GM12878 (cell line): Measurements from ENCODE around the gene GEMIN7. TPM values are rescaled to one million over a fixed set of nuclear protein-coding genes. Genes with fewer than 3 reads are reported as not detected.

Experiments used
- ATAC-seq: fragments of 200-7000 bp; cut with Tn5 transposase; 3 replicates; pipeline ENCODE4 v1.9.1; 2020; ENCODE audit warnings: mild to moderate bottlenecking, moderate library complexity
- BruUV-seq: library from RNA; stranded (reverse); fragments of 400-500 nt; replicated peaks from 2 replicates; lab custom pipeline; 2021; lab: Mats Ljungman, UMichigan
- CTCF ChIA-PET: fragments of 300-600 bp; sonication (Branson Sonifier 250); formaldehyde crosslinking; extraction: SDS; loops from one replicate; lab custom pipeline; 2021; ENCODE audit warnings: inconsistent platforms; lab: Yijun Ruan, JAX
- POLR2A ChIA-PET: fragments of 350-600 bp; formaldehyde crosslinking; extraction: SDS; loops from one replicate; lab custom pipeline; 2021; ENCODE audit warnings: inconsistent platforms; lab: Charles Lee
- RAD21 ChIA-PET: fragments of 300-600 bp; sonication (Branson Sonifier 250); formaldehyde crosslinking; loops from one replicate; lab custom pipeline; 2023; ENCODE audit warnings: antibody characterized with exemption; ENCODE audit not compliant: unreplicated experiment; lab: Charles Lee
- SMC1A ChIA-PET: fragments of 300-600 bp; sonication (Branson Sonifier 250); formaldehyde crosslinking; loops from one replicate; lab custom pipeline; 2023; ENCODE audit not compliant: unreplicated experiment, uncharacterized antibody; lab: Charles Lee
- DNase-seq: peaks from one replicate; pipeline ENCODE4 v3.0.0-alpha.2; 2011; ENCODE audit warnings: low read depth, low spot score
- FAIRE-seq: peaks from 3 replicates; lab custom pipeline; 2011; peaks lifted over from hg19 to GRCh38; lab: Jason Lieb, UNC
- H2AFZ ChIP-seq: 2 replicates; pipeline ENCODE4 v1.6.0; 2011; ENCODE audit warnings: low read depth, low read length, control low read depth; ENCODE audit not compliant: control insufficient read depth
- H3K27ac ChIP-seq: 2 replicates; pipeline ENCODE4 v1.5.1; 2011; ENCODE audit warnings: control low read depth; ENCODE audit not compliant: control insufficient read depth, insufficient read depth
- H3K27me3 ChIP-seq, 2 experiments: replicated peaks in 1 of 2; 2 replicates each; pipeline versions ENCODE4 v1.6.0 to v1.6.1; 2011; ENCODE audit warnings: low read length in 1 of 2; ENCODE audit not compliant: control insufficient read depth in 2 of 2, insufficient read depth in 2 of 2
- H3K36me3 ChIP-seq, 2 experiments: 2 replicates each; pipeline ENCODE4 v1.5.1; 2011; ENCODE audit warnings: low read length in 1 of 2; ENCODE audit not compliant: control insufficient read depth in 2 of 2, insufficient read depth in 2 of 2
- H3K4me1 ChIP-seq: 2 replicates; pipeline ENCODE4 v1.6.1; 2011; ENCODE audit warnings: mild to moderate bottlenecking, low read length, moderate library complexity, mixed read lengths; ENCODE audit not compliant: control insufficient read depth, insufficient read depth
- H3K4me2 ChIP-seq: 2 replicates; pipeline ENCODE4 v1.6.0; 2011; ENCODE audit warnings: control low read depth; ENCODE audit not compliant: control insufficient read depth, insufficient read depth
- H3K4me3 ChIP-seq: fragments of 200-600 bp; sonication (generic); 2 replicates; pipeline ENCODE4 v1.5.1; 2016
- H3K79me2 ChIP-seq: 2 replicates; pipeline ENCODE4 v1.6.0; 2011; ENCODE audit warnings: low read length; ENCODE audit not compliant: control insufficient read depth, insufficient read depth
- H3K9ac ChIP-seq: 2 replicates; pipeline ENCODE4 v1.8.0; 2011; ENCODE audit warnings: low read length, control low read depth, mixed read lengths; ENCODE audit not compliant: control insufficient read depth, insufficient read depth
- H3K9me3 ChIP-seq: replicated peaks from 3 replicates; pipeline ENCODE4 v1.5.1; 2011; ENCODE audit warnings: mild to moderate bottlenecking, low read length; ENCODE audit not compliant: control insufficient read depth, insufficient read depth
- H4K20me1 ChIP-seq: 2 replicates; pipeline ENCODE4 v1.6.0; 2011; ENCODE audit not compliant: control insufficient read depth, insufficient read depth
- IRF4 ChIP-seq: IDR thresholded peaks from 2 replicates; pipeline ENCODE4 v1.6.1; 2011; ENCODE audit warnings: low read depth, low read length
- SMC3 ChIP-seq: IDR thresholded peaks from 2 replicates; pipeline ENCODE4 v1.6.1; 2011; ENCODE audit warnings: low read length, improper control_type of control experiment, borderline replicate concordance
- ZNF24 ChIP-seq: fragments of 450-650 bp; IDR thresholded peaks from 2 replicates; pipeline ENCODE4 v1.6.1; 2017; ENCODE audit warnings: antibody characterized with exemption, mild to moderate bottlenecking
- WGBS: methylation state at CpG from one replicate; pipeline ENCODE4 v1.1.6; 2016; ENCODE audit warnings: low lambda C conversion rate; ENCODE audit not compliant: insufficient replicate concordance, insufficient coverage; ENCODE audit errors: missing lambda C conversion rate; 5-methylcytosine and 5-hydroxymethylcytosine counted together
- in situ Hi-C: fragments of 300-500 bp; cut with MboI; formaldehyde crosslinking; loops from 9 replicates; pipeline ENCODE4 v1.14.3; 2018; ENCODE audit warnings: mixed read lengths
- intact Hi-C: fragments of 100-400 bp; cut with micrococcal nuclease; formaldehyde crosslinking; loops from one replicate; pipeline ENCODE4 v1.14.2; 2022; ENCODE audit not compliant: unreplicated experiment
- polyA plus RNA-seq, 11 experiments: library from polyadenylated mRNA; depleted of rRNA in 4 of 11; unstranded in 6 of 11; stranded (reverse) in 5 of 11; fragments of >200 nt; fragmentation: Nextera tagmentation in 4 of 11; fragmentation: Illumina TruSeq in 1 of 11; extraction: Ambion mirVana in 4 of 11; extraction: Trizol in 1 of 11; gene quantifications; 1 replicate in 1 of 11; 2 replicates in 10 of 11; pipeline versions ENCODE4 v1.2.1 to v1.2.3, GENCODE V29; 2011 to 2016; ENCODE audit warnings: inconsistent platforms in 2 of 11, missing spikeins in 2 of 11, low read depth in 1 of 11
- total RNA-seq, 4 experiments: library from RNA; depleted of rRNA in 3 of 4; stranded (reverse); fragments of >200 nt in 3 of 4; fragmentation: Illumina TruSeq in 1 of 4; extraction: Trizol in 1 of 4; gene quantifications; 2 replicates each; pipeline versions ENCODE4 v1.2.1 to v1.2.3, GENCODE V29; 2013 to 2021
- TF ChIP-seq, protein P1 (sequence below): fragments of 450-650 bp; IDR thresholded peaks from 2 replicates; pipeline ENCODE4 v1.6.1; 2016; ENCODE audit warnings: mild to moderate bottlenecking
- TF ChIP-seq, protein P2 (sequence below): fragments of 450-650 bp; IDR thresholded peaks from 2 replicates; pipeline ENCODE4 v1.6.1; 2017; ENCODE audit warnings: mild to moderate bottlenecking, moderate library complexity
- TF ChIP-seq, protein P3 (sequence below): fragments of 450-650 bp; formaldehyde crosslinking; IDR thresholded peaks from 2 replicates; pipeline ENCODE4 v1.5.0; 2022; ENCODE audit warnings: mild to moderate bottlenecking, missing genetic modification characterization

GEMIN7 gene
- total and polyA plus RNA-seq, 10 of the 15 experiments (the other 5 are each of a cell fraction or from before 2014, with no cell fraction given): 21.1 to 76.7 (median 44.9) TPM

DNA sequence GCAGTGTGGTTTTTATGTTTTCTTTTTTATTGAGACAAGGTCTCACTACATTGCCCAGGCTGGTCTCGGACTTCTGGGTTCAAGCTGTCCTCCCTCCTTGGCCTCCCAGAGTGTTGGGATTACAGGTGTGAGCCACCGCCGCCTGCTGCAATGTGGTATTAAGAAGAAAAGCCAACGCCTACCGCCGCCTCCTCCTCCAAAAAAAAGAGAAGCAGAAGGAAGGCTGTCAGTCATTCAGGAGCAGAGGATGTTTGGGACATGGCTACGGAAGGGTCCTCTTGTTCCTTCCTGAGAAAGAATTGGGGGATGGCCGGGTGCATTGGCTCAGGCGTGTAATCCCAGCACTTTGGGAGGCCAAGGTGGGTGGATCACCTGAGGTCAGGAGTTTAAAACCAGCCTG lies 15.1 kb downstream of the GEMIN7 start:
- Histone ChIP-seq H3K9me3 (peaks cover 2% of the 10 kb centered on the region; the same call in 2 of the 3 replicates), H2AFZ (no peak overlapping the region), H3K27ac (0 out of 2 replicates have a peak overlapping the region, but pooled peaks have one; percentile 98), H3K4me1 (peaks cover 9% of the 10 kb centered on the region), H3K4me2 (peak overlapping the region; percentile 48), H3K79me2 (peaks cover 61% of the 10 kb centered on the region), H3K27me3 (no peaks in the 10 kb centered on the region), H3K4me3 (peak overlapping the region; percentile 93), H3K9ac (peak overlapping the region; percentile 97), H3K36me3 (peaks cover 9 to 15% of the 10 kb centered on the region in 2 experiments), H4K20me1 (peaks cover 5% of the 10 kb centered on the region; the same call in 1 of the 2 replicates)
- TF ChIP-seq, protein P1, sequence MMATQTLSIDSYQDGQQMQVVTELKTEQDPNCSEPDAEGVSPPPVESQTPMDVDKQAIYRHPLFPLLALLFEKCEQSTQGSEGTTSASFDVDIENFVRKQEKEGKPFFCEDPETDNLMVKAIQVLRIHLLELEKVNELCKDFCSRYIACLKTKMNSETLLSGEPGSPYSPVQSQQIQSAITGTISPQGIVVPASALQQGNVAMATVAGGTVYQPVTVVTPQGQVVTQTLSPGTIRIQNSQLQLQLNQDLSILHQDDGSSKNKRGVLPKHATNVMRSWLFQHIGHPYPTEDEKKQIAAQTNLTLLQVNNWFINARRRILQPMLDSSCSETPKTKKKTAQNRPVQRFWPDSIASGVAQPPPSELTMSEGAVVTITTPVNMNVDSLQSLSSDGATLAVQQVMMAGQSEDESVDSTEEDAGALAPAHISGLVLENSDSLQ: peak; percentile 59
- TF ChIP-seq SMC3: no peak
- BruUV-seq: no TSS peak
- intact Hi-C loops: loop anchor here (5.0 to 10.0 kb wide), 3 partner anchors 83 to 391 kb away; partner anchors contain the start of genes BLOC1S3 and TRAPPC6A
- RAD21 ChIA-PET: interaction anchor here (1.2 kb wide), 1 partner anchor 93 kb away, joined by 3 read pairs; no protein-coding TSS in a partner anchor
- no peak for ATAC-seq
- 41% methylated on average over 9 of the region's 9 CpGs for WGBS
- FAIRE-seq: no peak
- in situ Hi-C loops: no loop called here
- POLR2A ChIA-PET: interaction anchor here (0.8 kb wide), 1 partner anchor 25 kb away, joined by 3 read pairs; no protein-coding TSS in a partner anchor
- CTCF ChIA-PET: interaction anchor here (0.7 to 1.5 kb wide), 2 partner anchors 31 to 37 kb away, joined by 3 to 5 read pairs; no protein-coding TSS in a partner anchor
- SMC1A ChIA-PET: no interaction called here
- DNase-seq: no peak

DNA sequence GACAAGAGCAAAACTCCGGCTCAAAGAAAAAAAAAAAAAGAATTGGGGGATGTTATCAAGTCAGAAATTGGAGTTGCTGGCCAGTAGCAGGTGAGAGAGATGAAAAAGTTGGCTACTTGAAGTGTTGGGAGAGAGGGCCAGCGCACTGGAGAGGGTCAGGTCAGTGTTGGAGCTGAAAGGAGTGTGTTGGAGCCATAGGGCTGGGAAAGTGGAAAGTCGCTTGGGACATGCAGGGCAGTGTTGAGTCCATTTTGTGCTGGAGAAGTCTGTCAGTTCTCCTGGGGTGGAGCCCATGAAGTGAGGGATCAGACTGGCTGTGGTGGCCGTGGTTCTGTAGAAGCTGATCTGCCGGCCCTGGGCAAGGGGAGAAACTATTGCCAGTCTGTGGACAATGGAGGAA lies 15.6 kb downstream of the GEMIN7 start:
- ChIA-PET RAD21 (interaction anchor here (1.2 kb wide), 1 partner anchor 92 kb away, joined by 3 read pairs; no protein-coding TSS in a partner anchor), CTCF (interaction anchor here (0.7 to 1.5 kb wide), 2 partner anchors 30 to 37 kb away, joined by 3 to 5 read pairs; no protein-coding TSS in a partner anchor), POLR2A (interaction anchor here (0.8 kb wide), 1 partner anchor 24 kb away, joined by 3 read pairs; no protein-coding TSS in a partner anchor), SMC1A (interaction anchor here (1.0 kb wide), 1 partner anchor 49 kb away, joined by 3 read pairs; no protein-coding TSS in a partner anchor)
- no peak overlapping the region for H2AFZ ChIP-seq
- DNase-seq (no peak), FAIRE-seq (no peak), ATAC-seq (no peak)
- peaks cover 2% of the 10 kb centered on the region; the same call in 2 of the 3 replicates for H3K9me3 ChIP-seq
- H3K4me3 ChIP-seq: peak overlapping the region; percentile 93
- in situ Hi-C loops (no loop called here), intact Hi-C loops (loop anchor here (5.0 to 10.0 kb wide), 3 partner anchors 83 to 390 kb away; partner anchors contain the start of genes BLOC1S3 and TRAPPC6A)
- peak overlapping the region; percentile 48 for H3K4me2 ChIP-seq
- WGBS: 96% methylated on average over 5 of the region's 5 CpGs
- no TSS peak for BruUV-seq
- H3K9ac ChIP-seq: peak overlapping the region; percentile 97; the same call in 1 of the 2 replicates
- peaks cover 64% of the 10 kb centered on the region for H3K79me2 ChIP-seq
- H3K27ac ChIP-seq: no peak overlapping the region; the same call in 1 of the 2 replicates
- H3K36me3 ChIP-seq: peaks cover 9 to 15% of the 10 kb centered on the region in 2 experiments
- H4K20me1 ChIP-seq: peaks cover 6% of the 10 kb centered on the region; the same call in 1 of the 2 replicates
- no peaks in the 10 kb centered on the region for H3K27me3 ChIP-seq
- H3K4me1 ChIP-seq: peaks cover 9% of the 10 kb centered on the region
- TF ChIP-seq, protein P2, sequence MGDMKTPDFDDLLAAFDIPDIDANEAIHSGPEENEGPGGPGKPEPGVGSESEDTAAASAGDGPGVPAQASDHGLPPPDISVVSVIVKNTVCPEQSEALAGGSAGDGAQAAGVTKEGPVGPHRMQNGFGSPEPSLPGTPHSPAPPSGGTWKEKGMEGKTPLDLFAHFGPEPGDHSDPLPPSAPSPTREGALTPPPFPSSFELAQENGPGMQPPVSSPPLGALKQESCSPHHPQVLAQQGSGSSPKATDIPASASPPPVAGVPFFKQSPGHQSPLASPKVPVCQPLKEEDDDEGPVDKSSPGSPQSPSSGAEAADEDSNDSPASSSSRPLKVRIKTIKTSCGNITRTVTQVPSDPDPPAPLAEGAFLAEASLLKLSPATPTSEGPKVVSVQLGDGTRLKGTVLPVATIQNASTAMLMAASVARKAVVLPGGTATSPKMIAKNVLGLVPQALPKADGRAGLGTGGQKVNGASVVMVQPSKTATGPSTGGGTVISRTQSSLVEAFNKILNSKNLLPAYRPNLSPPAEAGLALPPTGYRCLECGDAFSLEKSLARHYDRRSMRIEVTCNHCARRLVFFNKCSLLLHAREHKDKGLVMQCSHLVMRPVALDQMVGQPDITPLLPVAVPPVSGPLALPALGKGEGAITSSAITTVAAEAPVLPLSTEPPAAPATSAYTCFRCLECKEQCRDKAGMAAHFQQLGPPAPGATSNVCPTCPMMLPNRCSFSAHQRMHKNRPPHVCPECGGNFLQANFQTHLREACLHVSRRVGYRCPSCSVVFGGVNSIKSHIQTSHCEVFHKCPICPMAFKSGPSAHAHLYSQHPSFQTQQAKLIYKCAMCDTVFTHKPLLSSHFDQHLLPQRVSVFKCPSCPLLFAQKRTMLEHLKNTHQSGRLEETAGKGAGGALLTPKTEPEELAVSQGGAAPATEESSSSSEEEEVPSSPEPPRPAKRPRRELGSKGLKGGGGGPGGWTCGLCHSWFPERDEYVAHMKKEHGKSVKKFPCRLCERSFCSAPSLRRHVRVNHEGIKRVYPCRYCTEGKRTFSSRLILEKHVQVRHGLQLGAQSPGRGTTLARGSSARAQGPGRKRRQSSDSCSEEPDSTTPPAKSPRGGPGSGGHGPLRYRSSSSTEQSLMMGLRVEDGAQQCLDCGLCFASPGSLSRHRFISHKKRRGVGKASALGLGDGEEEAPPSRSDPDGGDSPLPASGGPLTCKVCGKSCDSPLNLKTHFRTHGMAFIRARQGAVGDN: no peak
- TF ChIP-seq IRF4: no peak
- TF ChIP-seq, protein P3, sequence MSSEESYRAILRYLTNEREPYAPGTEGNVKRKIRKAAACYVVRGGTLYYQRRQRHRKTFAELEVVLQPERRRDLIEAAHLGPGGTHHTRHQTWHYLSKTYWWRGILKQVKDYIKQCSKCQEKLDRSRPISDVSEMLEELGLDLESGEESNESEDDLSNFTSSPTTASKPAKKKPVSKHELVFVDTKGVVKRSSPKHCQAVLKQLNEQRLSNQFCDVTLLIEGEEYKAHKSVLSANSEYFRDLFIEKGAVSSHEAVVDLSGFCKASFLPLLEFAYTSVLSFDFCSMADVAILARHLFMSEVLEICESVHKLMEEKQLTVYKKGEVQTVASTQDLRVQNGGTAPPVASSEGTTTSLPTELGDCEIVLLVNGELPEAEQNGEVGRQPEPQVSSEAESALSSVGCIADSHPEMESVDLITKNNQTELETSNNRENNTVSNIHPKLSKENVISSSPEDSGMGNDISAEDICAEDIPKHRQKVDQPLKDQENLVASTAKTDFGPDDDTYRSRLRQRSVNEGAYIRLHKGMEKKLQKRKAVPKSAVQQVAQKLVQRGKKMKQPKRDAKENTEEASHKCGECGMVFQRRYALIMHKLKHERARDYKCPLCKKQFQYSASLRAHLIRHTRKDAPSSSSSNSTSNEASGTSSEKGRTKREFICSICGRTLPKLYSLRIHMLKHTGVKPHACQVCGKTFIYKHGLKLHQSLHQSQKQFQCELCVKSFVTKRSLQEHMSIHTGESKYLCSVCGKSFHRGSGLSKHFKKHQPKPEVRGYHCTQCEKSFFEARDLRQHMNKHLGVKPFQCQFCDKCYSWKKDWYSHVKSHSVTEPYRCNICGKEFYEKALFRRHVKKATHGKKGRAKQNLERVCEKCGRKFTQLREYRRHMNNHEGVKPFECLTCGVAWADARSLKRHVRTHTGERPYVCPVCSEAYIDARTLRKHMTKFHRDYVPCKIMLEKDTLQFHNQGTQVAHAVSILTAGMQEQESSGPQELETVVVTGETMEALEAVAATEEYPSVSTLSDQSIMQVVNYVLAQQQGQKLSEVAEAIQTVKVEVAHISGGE (CRISPR knock-in tag): no peak
- no peak for TF ChIP-seq ZNF24
